Effector memory CD4-positive, alpha-beta T cell (primary cell): ENCODE data around the gene ATP8B3.

Experiments used
- DNase-seq, 3 donors: peaks; one replicate each; pipeline ENCODE4 v3.0.0-alpha.2; 2020
- H3K27ac ChIP-seq: 2 replicates; pipeline ENCODE4 v1.7.0; 2013; ENCODE audit warnings: mild to moderate bottlenecking, low read length, moderate library complexity; ENCODE audit not compliant: insufficient read depth, poor library complexity, severe bottlenecking
- H3K27me3 ChIP-seq: replicated peaks from 2 replicates; pipeline ENCODE4 v1.7.0; 2013; ENCODE audit warnings: mild to moderate bottlenecking, low read length; ENCODE audit not compliant: insufficient read depth, control insufficient read depth, poor library complexity, severe bottlenecking
- H3K36me3 ChIP-seq: 2 replicates; pipeline ENCODE4 v1.7.0; 2013; ENCODE audit warnings: mild to moderate bottlenecking, low read length, moderate library complexity; ENCODE audit not compliant: control insufficient read depth, insufficient read depth
- H3K4me1 ChIP-seq: 2 replicates; pipeline ENCODE4 v1.7.0; 2013; ENCODE audit warnings: low read length, mild to moderate bottlenecking; ENCODE audit not compliant: control insufficient read depth, insufficient read depth, poor library complexity, severe bottlenecking
- H3K4me3 ChIP-seq: 2 replicates; pipeline ENCODE4 v1.7.0; 2013; ENCODE audit warnings: low read length, low read depth, mild to moderate bottlenecking; ENCODE audit not compliant: insufficient read depth, poor library complexity, severe bottlenecking
- H3K9me3 ChIP-seq: 2 replicates; pipeline ENCODE4 v1.7.0; 2013; ENCODE audit warnings: mild to moderate bottlenecking, low read length, moderate library complexity; ENCODE audit not compliant: control insufficient read depth

Gene ATP8B3

DNA sequence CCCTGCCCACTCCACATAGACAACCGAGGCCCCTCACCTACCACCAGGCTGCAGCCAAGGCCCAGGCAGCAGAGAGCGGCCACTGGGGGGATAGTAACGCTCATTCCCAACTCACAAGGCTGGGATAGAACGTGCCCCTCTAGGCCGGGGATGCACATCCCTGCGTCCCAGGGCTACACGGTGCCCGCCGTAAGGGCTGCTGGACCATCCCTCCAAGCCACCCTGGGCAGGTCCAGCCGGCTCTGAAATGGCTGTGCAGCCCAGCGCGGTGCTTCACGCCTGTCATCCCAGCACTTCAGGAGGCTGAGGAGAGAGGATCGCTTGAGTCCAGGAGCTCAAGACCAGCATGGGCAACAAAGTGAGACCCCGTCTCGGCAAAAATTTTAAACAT, 33.0 kb upstream of the ATP8B3 start:
- Histone ChIP-seq H3K27me3 (no peaks in the 10 kb centered on the region), H3K36me3 (peaks cover 15% of the 10 kb centered on the region), H3K4me1 (peaks cover 42% of the 10 kb centered on the region), H3K9me3 (no peaks in the 10 kb centered on the region), H3K4me3 (no peak overlapping the region), H3K27ac (no peak overlapping the region)
- DNase-seq, result no peak

DNA sequence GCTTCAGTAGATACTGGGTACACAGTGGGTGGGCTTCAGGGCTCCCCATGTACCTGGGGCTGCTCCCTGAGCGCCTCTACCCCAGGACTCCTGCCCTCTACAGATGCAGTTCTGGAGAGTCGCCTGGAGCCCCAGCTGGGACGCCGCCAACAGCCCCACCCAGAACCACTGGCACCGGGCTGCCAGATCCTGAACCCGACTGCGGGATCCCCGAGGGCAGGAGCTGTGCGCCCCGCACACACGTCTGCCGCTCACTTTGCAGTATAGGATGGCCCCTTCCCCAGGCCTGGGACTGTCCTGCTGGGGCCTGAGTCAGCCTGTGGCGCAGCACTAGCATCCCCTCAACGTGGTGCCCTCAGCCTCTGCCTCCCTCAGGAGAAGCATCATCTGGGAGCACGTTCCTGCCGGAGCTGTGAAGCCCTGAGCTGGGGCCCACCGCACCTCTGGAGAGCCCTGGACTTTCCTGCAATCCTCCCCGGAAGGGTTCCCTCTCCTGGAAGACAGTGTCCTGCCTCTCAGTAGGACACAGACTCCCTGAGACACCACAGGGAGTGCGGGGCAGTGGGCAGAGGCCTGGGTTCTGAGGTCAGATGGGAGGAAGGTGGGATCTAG, 32.5 kb upstream of the ATP8B3 start:
- no peaks in the 10 kb centered on the region for H3K27me3 ChIP-seq
- no peak overlapping the region for H3K27ac ChIP-seq
- peaks cover 19% of the 10 kb centered on the region for H3K36me3 ChIP-seq
- no peak overlapping the region for H3K4me3 ChIP-seq
- DNase-seq, result no peak
- H3K4me1 ChIP-seq, result peaks cover 42% of the 10 kb centered on the region
- H3K9me3 ChIP-seq, result no peaks in the 10 kb centered on the region

DNA sequence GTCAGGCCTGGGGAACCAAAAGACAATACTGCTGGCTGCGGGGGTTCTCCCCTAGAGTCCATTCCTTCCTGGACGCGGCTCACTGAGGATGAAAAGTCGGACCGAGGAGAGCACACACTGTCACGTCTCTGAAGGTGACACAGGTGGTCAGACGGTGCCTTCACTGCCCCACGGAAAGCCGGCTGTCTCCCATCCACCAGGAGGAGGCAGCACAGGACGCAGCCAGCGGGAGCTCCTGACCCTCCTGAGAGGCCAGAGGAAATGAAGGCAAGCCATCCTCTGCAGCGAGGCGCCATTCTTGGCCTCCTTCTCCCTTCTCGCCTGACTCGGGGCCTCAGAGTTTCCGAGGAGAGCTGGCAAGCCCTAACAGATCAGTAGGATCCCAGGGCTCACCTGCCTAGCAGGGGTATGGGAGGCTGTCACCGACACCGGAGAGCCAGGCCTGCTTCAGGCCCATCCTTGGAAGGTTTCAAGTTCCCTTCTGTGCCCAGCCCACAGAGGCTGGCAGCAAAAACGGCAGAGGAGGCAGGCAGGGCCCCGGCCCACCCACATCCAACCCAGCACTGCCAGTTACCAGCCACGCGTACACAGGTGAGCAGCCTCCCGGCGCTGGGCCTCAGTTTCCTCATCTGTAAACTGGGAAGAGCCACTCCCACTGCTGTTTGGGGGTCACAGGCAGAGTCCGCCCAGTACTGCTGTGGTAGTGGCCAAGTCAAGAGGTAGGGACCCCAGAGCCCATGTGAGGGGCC, 31.7 kb upstream of the ATP8B3 start:
- Histone ChIP-seq H3K36me3 (peaks cover 25% of the 10 kb centered on the region), H3K4me3 (no peak overlapping the region), H3K4me1 (peaks cover 42% of the 10 kb centered on the region), H3K27ac (no peak overlapping the region), H3K27me3 (no peaks in the 10 kb centered on the region), H3K9me3 (no peaks in the 10 kb centered on the region)
- DNase-seq, result no peak

DNA sequence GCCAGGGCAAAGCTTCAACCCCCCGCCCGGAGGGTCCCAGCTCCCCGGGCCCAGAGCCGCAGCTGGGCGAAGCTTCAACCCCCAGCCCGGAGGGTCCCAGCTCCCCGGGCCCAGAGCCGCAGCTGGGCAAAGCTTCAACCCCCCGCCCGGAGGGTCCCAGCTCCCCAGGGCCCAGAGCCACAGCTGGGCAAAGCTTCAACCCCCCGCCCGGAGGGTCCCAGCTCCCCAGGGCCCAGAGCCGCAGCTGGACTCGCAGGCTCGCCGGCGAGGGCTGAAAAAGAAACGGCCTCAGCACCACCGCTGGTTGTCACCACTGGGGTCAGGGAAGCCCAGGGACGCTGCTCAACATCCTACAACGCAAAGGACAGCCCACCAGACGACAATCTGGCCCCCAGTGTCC, 31.0 kb upstream of the ATP8B3 start:
- no peaks in the 10 kb centered on the region for H3K9me3 ChIP-seq
- no peak overlapping the region for H3K4me3 ChIP-seq

DNA sequence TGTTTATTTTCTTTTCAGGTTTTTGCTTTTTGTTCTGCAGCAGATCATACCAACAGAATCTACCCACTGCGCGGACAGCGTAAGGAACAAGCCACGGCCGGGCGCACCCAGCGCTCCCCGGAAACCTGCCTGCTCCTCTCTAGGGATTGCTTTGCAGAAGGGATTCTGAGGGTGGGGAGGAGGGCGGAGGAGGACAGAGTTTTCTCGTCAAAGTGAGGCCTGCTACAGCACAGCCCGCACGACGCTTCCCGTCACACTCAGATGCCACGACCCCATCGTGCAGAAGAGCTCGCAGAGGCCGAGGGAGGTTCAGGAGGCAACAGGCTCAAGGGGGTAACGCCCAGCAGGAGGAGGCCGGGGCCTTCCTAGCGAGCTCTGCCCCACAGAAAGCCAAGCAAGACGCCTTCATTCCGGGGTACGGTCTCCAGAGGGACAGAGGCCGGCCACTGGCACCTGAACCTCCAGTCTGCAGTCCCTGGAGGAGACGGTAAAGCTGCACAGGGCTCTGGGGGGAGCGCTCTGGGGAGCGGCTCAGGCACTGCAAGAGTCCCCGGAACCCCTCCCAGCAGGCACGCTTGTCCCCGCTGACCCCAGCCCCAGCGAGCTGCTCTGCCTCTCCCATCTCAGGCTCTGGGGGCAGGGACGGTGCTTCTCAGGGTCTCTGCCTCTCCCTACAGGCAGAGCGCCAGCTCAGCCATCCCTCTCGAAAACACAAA, 29.3 kb upstream of the ATP8B3 start:
- H3K4me1 ChIP-seq, result peaks cover 32% of the 10 kb centered on the region
- H3K27ac ChIP-seq, result no peak overlapping the region
- no peaks in the 10 kb centered on the region for H3K27me3 ChIP-seq
- H3K4me3 ChIP-seq, result no peak overlapping the region
- H3K9me3 ChIP-seq, result no peaks in the 10 kb centered on the region
- DNase-seq, result no peak
- H3K36me3 ChIP-seq, result peaks cover 24% of the 10 kb centered on the region

More for the DNA sequence above, 31.0 kb upstream of the ATP8B3 start:
- Histone ChIP-seq H3K36me3 (peaks cover 25% of the 10 kb centered on the region), H3K27ac (no peak overlapping the region), H3K4me1 (peaks cover 45% of the 10 kb centered on the region), H3K27me3 (no peaks in the 10 kb centered on the region)
- no peak for DNase-seq

DNA sequence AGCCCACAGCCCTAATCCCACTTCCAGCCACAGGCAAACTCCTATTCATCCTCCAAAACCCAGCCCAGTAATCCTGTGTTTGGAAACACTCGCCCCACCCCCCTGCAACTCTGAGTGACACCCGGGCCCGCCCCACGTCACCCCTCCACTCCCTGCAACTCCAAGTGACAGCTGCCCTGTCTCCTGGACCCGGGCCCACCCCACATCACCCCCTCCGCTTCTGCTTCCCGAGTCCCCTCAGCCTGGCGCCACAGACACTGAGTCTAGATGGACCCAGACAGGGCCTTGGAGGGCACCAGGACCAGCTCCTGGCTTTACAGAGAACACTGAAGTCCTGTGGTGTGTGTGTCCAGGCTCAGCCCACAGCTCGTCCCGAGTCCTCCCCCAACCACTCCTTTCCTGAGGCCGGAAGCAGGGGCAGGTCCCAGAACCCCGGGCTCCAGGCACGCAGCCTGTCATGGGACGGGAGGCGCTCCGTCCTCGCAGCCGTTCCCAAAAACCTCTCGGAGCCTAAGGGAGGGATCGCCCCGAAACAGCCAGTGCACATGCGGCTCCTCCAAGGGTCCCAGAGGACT, 28.6 kb upstream of the ATP8B3 start:
- no peak overlapping the region for H3K4me3 ChIP-seq
- H3K9me3 ChIP-seq, result no peaks in the 10 kb centered on the region
- no peaks in the 10 kb centered on the region for H3K27me3 ChIP-seq
- no peak overlapping the region for H3K27ac ChIP-seq
- no peak for DNase-seq
- H3K36me3 ChIP-seq, result peaks cover 20% of the 10 kb centered on the region
- H3K4me1 ChIP-seq, result peaks cover 24% of the 10 kb centered on the region

DNA sequence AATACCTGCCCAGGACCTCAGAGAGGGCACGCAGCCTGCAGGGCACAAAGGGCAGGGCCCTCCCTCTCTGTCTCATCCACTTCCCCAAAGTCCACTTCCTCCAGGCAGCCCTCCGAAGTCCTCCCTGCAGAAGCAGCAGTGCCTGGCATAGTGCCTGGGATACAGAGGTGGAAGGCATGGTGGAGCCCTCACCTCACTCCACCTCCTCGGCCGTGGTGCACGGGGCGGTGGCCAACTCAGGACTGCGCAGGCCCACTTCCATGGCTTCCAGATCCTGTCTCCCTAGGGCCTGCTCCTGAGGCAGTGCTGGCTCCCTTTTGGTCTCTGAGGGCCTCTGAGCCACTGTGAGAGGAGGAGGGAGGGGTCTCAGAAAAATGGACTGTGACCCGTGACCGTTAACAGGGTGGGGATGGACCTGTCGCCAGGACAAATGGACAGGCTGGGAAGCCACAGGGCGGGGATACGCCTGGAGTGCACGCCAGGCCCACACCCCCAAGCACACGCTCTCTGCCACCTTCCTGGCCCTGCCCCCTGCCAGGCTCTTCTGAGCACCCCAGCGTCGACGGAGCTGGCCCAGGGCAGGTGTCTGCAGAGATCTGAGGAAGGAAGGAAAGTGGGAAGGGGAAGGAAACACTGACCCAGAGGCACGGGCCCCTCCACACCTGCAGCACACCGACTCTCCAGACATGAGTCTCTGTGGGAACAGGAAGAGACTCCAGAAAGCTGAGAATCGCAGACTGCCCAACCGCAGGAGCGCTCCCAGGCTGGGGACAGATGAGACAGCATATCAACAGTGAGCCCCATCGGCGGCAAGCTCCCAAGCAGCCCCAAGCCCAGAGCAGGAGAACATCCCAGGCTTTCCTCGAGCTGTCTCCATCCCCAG, 27.8 kb upstream of the ATP8B3 start:
- peaks cover 19% of the 10 kb centered on the region for H3K36me3 ChIP-seq

DNA sequence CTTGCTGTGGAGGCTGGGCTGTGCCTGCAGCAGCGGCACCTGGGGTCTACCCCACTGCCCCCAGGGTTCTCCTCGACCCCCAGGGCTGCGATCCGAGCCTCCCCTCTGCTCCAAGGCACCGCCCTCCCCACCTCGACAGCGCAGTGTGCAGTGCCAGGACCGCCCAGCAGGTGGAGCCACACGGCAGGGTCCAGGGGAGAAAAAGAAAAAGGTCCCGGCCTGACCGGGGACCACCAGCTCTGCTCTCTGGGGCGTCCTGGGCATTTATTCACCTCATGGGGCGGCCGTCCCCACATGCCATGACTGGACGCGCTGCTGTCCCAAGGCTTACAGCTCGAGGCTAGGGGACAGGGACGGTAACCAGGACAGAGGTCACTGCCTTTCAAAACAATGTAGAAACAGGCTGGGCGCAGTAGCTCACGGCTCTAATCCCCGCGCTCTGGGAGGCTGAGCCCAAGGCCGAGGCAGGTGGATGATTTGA, 25.6 kb upstream of the ATP8B3 start:
- H3K4me1 ChIP-seq, result peaks cover 10% of the 10 kb centered on the region
- DNase-seq, result peak; percentile 28 to 48 (median 36)
- H3K36me3 ChIP-seq, result peaks cover 19% of the 10 kb centered on the region

More for the DNA sequence above, 27.8 kb upstream of the ATP8B3 start:
- Histone ChIP-seq H3K4me1 (peaks cover 18% of the 10 kb centered on the region), H3K4me3 (no peak overlapping the region), H3K9me3 (no peaks in the 10 kb centered on the region), H3K27me3 (no peaks in the 10 kb centered on the region), H3K27ac (no peak overlapping the region)
- DNase-seq, result no peak

DNA sequence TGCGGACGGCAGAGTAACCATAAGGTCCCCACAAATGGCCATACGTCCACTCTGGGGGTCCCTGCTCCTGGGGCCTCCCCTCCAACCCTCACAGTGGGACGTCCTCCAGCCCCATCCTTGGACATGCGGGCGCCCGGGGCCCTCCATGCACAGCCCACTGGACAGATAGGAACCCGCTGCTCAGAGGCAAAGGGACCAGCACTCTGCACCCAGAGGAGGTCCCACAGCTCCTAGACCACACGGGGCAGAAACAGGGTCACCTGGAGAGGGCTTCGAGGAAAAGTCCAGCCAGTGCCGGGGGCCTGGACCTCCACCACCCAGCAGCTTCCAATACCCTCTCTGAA, 25.1 kb upstream of the ATP8B3 start:
- Histone ChIP-seq H3K4me3 (no peak overlapping the region), H3K36me3 (peaks cover 19% of the 10 kb centered on the region), H3K27me3 (no peaks in the 10 kb centered on the region), H3K9me3 (no peaks in the 10 kb centered on the region), H3K27ac (no peak overlapping the region), H3K4me1 (peaks cover 8% of the 10 kb centered on the region)
- no peak for DNase-seq

More for the DNA sequence above, 25.6 kb upstream of the ATP8B3 start:
- no peaks in the 10 kb centered on the region for H3K9me3 ChIP-seq
- no peak overlapping the region for H3K4me3 ChIP-seq
- H3K27me3 ChIP-seq, result no peaks in the 10 kb centered on the region
- H3K27ac ChIP-seq, result no peak overlapping the region
